ENCODE results near the gene CCDC116. TPM values are rescaled to one million over a fixed set of nuclear protein-coding genes. Genes with fewer than 3 reads are reported as not detected.
A peak's percentile ranks its signal among the peaks of the same experiment; 100 is the strongest.

Gene CCDC116
- total and polyA plus RNA-seq, 2 experiments from 2014 or later = 0.14 TPM; not detected in 1

GRCh38 chr22:21621025-21621424, 11.5 kb upstream of the CCDC116 start:
- Histone ChIP-seq H3K4me3 (no peak overlapping the region), H3K27ac (ENCODE audit: low read depth) (peak overlapping the region; percentile 59; the same call in 1 of the 2 replicates), H3K36me3 (ENCODE audit: insufficient read depth) (no peaks in the 10 kb centered on the region), H2AFZ (no peak overlapping the region), H3K4me1 (ENCODE audit: insufficient read depth) (peaks cover 5% of the 10 kb centered on the region; the same call in 1 of the 2 replicates), H3F3A (replicated peaks; ENCODE audit: low read depth) (peaks cover 27% of the 10 kb centered on the region; the same call in 1 of the 2 replicates), H3K27me3 (ENCODE audit: insufficient read depth) (no peaks in the 10 kb centered on the region), H4K20me1 (replicated peaks; ENCODE audit: insufficient read depth) (peaks cover 77% of the 10 kb centered on the region), H3K9me2 (ENCODE audit: insufficient read depth) (no peaks in the 10 kb centered on the region), H3K79me2 (replicated peaks; ENCODE audit: insufficient read depth) (peaks cover 46% of the 10 kb centered on the region), H3K4me2 (no peak overlapping the region)
- Mint-ChIP-seq H3K27ac (no peak overlapping the region), H3K4me3 (no peak overlapping the region), H3K4me1 (peaks cover 20% of the 10 kb centered on the region), H3K9me3 (no peaks in the 10 kb centered on the region), H3K36me3 (ENCODE audit: low read depth) (peaks cover 22% of the 10 kb centered on the region), H3K27me3 (ENCODE audit: insufficient read depth, low read depth, poor library complexity) (peaks cover 23% of the 10 kb centered on the region)
- no peak for ATAC-seq
- no peak for TF ChIP-seq CREB1 (CRISPR knock-in tag; IDR thresholded peaks at IDR 0.05; ENCODE audit: low read depth)
- TF ChIP-seq STAT1 (IDR thresholded peaks at IDR 0.05; ENCODE audit: unreplicated experiment) = no peak
- TF ChIP-seq JUNB (IDR thresholded peaks at IDR 0.05; ENCODE audit: unreplicated experiment) = no peak
- no peak for DNase-seq (ENCODE audit: low spot score)

- H3K27me3 Mint-ChIP-seq (ENCODE audit: insufficient read depth, low read depth, poor library complexity) = peaks cover 23% of the 10 kb centered on the region
- Histone ChIP-seq H3F3A (replicated peaks; ENCODE audit: low read depth) (peaks cover 36% of the 10 kb centered on the region; the same call in 1 of the 2 replicates), H3K9me2 (ENCODE audit: insufficient read depth) (no peaks in the 10 kb centered on the region), H3K4me1 (ENCODE audit: insufficient read depth) (peaks cover 10% of the 10 kb centered on the region; the same call in 1 of the 2 replicates), H3K4me3 (no peak overlapping the region), H3K79me2 (replicated peaks; ENCODE audit: insufficient read depth) (peaks cover 33% of the 10 kb centered on the region), H3K36me3 (ENCODE audit: insufficient read depth) (no peaks in the 10 kb centered on the region; the same call in 1 of the 2 replicates), H2AFZ (no peak overlapping the region), H3K27me3 (ENCODE audit: insufficient read depth) (no peaks in the 10 kb centered on the region), H3K4me2 (no peak overlapping the region), H4K20me1 (replicated peaks; ENCODE audit: insufficient read depth) (peaks cover 72% of the 10 kb centered on the region), H3K27ac (ENCODE audit: low read depth) (no peak overlapping the region)
- H3K4me1 Mint-ChIP-seq = peaks cover 24% of the 10 kb centered on the region
- no peak overlapping the region; the same call in 2 of the 3 replicates for H3K4me3 Mint-ChIP-seq
- ATAC-seq (no peak), DNase-seq (ENCODE audit: low spot score) (no peak)
- no peak overlapping the region for H3K27ac Mint-ChIP-seq
- H3K36me3 Mint-ChIP-seq (ENCODE audit: low read depth) = peaks cover 27% of the 10 kb centered on the region
- H3K9me3 Mint-ChIP-seq = no peaks in the 10 kb centered on the region
- TF ChIP-seq ETS1 (IDR thresholded peaks at IDR 0.05) = no peak
- no peak for TF ChIP-seq ZNF462 (CRISPR knock-in tag; IDR thresholded peaks at IDR 0.05)
- no peak for TF ChIP-seq CTCF (conservative IDR thresholded peaks at IDR 0.05; ENCODE audit: low read depth in 2 of 2)
- TF ChIP-seq CREB1 (CRISPR knock-in tag; IDR thresholded peaks at IDR 0.05; ENCODE audit: low read depth) = no peak
- no peak for TF ChIP-seq ZNF331 (CRISPR knock-in tag; IDR thresholded peaks at IDR 0.05; ENCODE audit: low read depth)
- TF ChIP-seq STAT1 (IDR thresholded peaks at IDR 0.05; ENCODE audit: unreplicated experiment) = no peak
- TF ChIP-seq JUNB (IDR thresholded peaks at IDR 0.05; ENCODE audit: unreplicated experiment) = no peak
Observed at GRCh38 chr22:21622011-21622918, 10.3 kb upstream of the CCDC116 start.

Measured in GM23338 (cell line).